ENCODE results near the gene PEX6. TPM values are rescaled to one million over a fixed set of nuclear protein-coding genes. Genes with fewer than 3 reads are reported as not detected.

PEX6 gene
- total and polyA plus RNA-seq, 2 of the 13 experiments (the other 11 are each of a cell fraction or from before 2014, with no cell fraction given): 5.1 to 6.7 TPM

- TF ChIP-seq CHD2 (IDR thresholded peaks at IDR 0.05; ENCODE audit: low read depth, low read length) (no peak), HIVEP1 (CRISPR knock-in tag; IDR thresholded peaks at IDR 0.05) (peak; percentile 11; the same call in 1 of the 2 replicates), MXD1 (CRISPR knock-in tag; IDR thresholded peaks at IDR 0.05) (peak; percentile 95), UBTF (CRISPR knock-in tag; IDR thresholded peaks at IDR 0.05) (peak; percentile 89), ZNF101 (CRISPR knock-in tag; IDR thresholded peaks at IDR 0.05; ENCODE audit: borderline replicate concordance, low read depth) (no peak), ZNF281 (CRISPR knock-in tag; IDR thresholded peaks at IDR 0.05; ENCODE audit: borderline replicate concordance) (peak; percentile 21; the same call in 1 of the 2 replicates), ZGPAT (CRISPR knock-in tag; IDR thresholded peaks at IDR 0.05) (peak; percentile 76), ZEB1 (IDR thresholded peaks at IDR 0.05; ENCODE audit: insufficient replicate concordance, low read depth) (peak; percentile 91), NFKBIZ (CRISPR knock-in tag; IDR thresholded peaks at IDR 0.05) (no peak; the same call in 1 of the 2 replicates), ERF (CRISPR knock-in tag; IDR thresholded peaks at IDR 0.05) (peak; percentile 55; the same call in 1 of the 2 replicates), KDM5B (CRISPR knock-in tag; IDR thresholded peaks at IDR 0.05; ENCODE audit: borderline replicate concordance) (peak; percentile 80), CBX5 (CRISPR knock-in tag; IDR thresholded peaks at IDR 0.05; ENCODE audit: borderline replicate concordance) (peak; percentile 18; the same call in 1 of the 2 replicates), MTF2 (CRISPR knock-in tag; IDR thresholded peaks at IDR 0.05; ENCODE audit: borderline replicate concordance) (peak; percentile 74; the same call in 1 of the 2 replicates), HIC2 (CRISPR knock-in tag; IDR thresholded peaks at IDR 0.05; ENCODE audit: low read depth) (peak; percentile 77; the same call in 1 of the 2 replicates), ZNF256 (CRISPR knock-in tag; conservative IDR thresholded peaks at IDR 0.05) (no peak), CSRNP1 (CRISPR knock-in tag; IDR thresholded peaks at IDR 0.05) (peak; percentile 73; the same call in 1 of the 2 replicates), STAG1 (CRISPR knock-in tag; IDR thresholded peaks at IDR 0.05) (peak; percentile 23)
These were observed 18.6 kb downstream of the PEX6 start, which contains the start of gene GNMT (continued) for GRCh38 chr6:42960243-42961019.

Measured in HepG2 (cell line).